Measurements from ENCODE around the gene TRIM33. TPM values are rescaled to one million over a fixed set of nuclear protein-coding genes. Genes with fewer than 3 reads are reported as not detected.

TRIM33 gene
- total RNA-seq, 1 experiment from 2014 or later: 28.7 TPM

GRCh38 chr1:114540272-114540671 is 29.3 kb upstream of the TRIM33 start:
- H3K27me3 ChIP-seq (replicated peaks; ENCODE audit: control insufficient read depth, insufficient read depth, low read length): no peaks in the 10 kb centered on the region
- BruUV-seq (replicated peaks): no TSS peak
- intact Hi-C loops (cut with micrococcal nuclease; ENCODE audit: unreplicated experiment): no loop called here
- TF ChIP-seq CTCF (IDR thresholded peaks at IDR 0.05; ENCODE audit: insufficient read depth in 1 of 2, low read depth in 1 of 2, low read length in 1 of 2, severe bottlenecking in 1 of 2, unreplicated experiment in 1 of 2): no peak
- peaks cover 27% of the 10 kb centered on the region for H3K4me1 ChIP-seq
- H3K9me3 Mint-ChIP-seq (ENCODE audit: unreplicated experiment): no peaks in the 10 kb centered on the region
- H3K27ac Mint-ChIP-seq (ENCODE audit: unreplicated experiment): no peak overlapping the region
- H3K36me3 ChIP-seq (ENCODE audit: control insufficient read depth, insufficient read depth, low read length): no peaks in the 10 kb centered on the region
- no peaks in the 10 kb centered on the region for H3K36me3 Mint-ChIP-seq (ENCODE audit: insufficient read depth, unreplicated experiment)
- ChIA-PET CTCF (no interaction called here), POLR2A (no interaction called here)
- H3K27me3 Mint-ChIP-seq (ENCODE audit: insufficient read depth, unreplicated experiment): no peaks in the 10 kb centered on the region
- H3K9me3 ChIP-seq: no peaks in the 10 kb centered on the region
- H3K4me3 Mint-ChIP-seq (ENCODE audit: unreplicated experiment): no peak overlapping the region
- DNase-seq: no peak
- no peak overlapping the region for H3K4me3 ChIP-seq (ENCODE audit: low read depth, low read length)
- H3K4me1 Mint-ChIP-seq (ENCODE audit: low read depth, unreplicated experiment): peaks cover 9% of the 10 kb centered on the region

- Mint-ChIP-seq H3K27ac (ENCODE audit: unreplicated experiment) (no peak overlapping the region), H3K4me1 (ENCODE audit: low read depth, unreplicated experiment) (peaks cover 15% of the 10 kb centered on the region), H3K9me3 (ENCODE audit: unreplicated experiment) (no peaks in the 10 kb centered on the region), H3K4me3 (ENCODE audit: unreplicated experiment) (no peak overlapping the region), H3K36me3 (ENCODE audit: insufficient read depth, unreplicated experiment) (no peaks in the 10 kb centered on the region), H3K27me3 (ENCODE audit: insufficient read depth, unreplicated experiment) (no peaks in the 10 kb centered on the region)
- Histone ChIP-seq H3K36me3 (ENCODE audit: control insufficient read depth, insufficient read depth, low read length) (no peaks in the 10 kb centered on the region), H3K27me3 (replicated peaks; ENCODE audit: control insufficient read depth, insufficient read depth, low read length) (no peaks in the 10 kb centered on the region), H3K4me3 (ENCODE audit: low read depth, low read length) (no peak overlapping the region), H3K9me3 (no peaks in the 10 kb centered on the region), H3K4me1 (peaks cover 33% of the 10 kb centered on the region)
- no TSS peak for BruUV-seq (replicated peaks)
- intact Hi-C loops (cut with micrococcal nuclease; ENCODE audit: unreplicated experiment): no loop called here
- TF ChIP-seq CTCF (IDR thresholded peaks at IDR 0.05; ENCODE audit: insufficient read depth in 1 of 2, low read depth in 1 of 2, low read length in 1 of 2, severe bottlenecking in 1 of 2, unreplicated experiment in 1 of 2): no peak
- DNase-seq: no peak
- POLR2A ChIA-PET: no interaction called here
- CTCF ChIA-PET: no interaction called here
Measured at GRCh38 chr1:114536043-114536442, 25.0 kb upstream of the TRIM33 start.

- Mint-ChIP-seq H3K27ac (ENCODE audit: unreplicated experiment) (no peak overlapping the region), H3K9me3 (ENCODE audit: unreplicated experiment) (no peaks in the 10 kb centered on the region), H3K27me3 (ENCODE audit: insufficient read depth, unreplicated experiment) (no peaks in the 10 kb centered on the region), H3K4me3 (ENCODE audit: unreplicated experiment) (no peak overlapping the region), H3K36me3 (ENCODE audit: insufficient read depth, unreplicated experiment) (no peaks in the 10 kb centered on the region), H3K4me1 (ENCODE audit: low read depth, unreplicated experiment) (peaks cover 10% of the 10 kb centered on the region)
- peaks cover 26% of the 10 kb centered on the region for H3K4me1 ChIP-seq
- BruUV-seq (replicated peaks): no TSS peak
- ChIA-PET POLR2A (no interaction called here), CTCF (no interaction called here)
- H3K36me3 ChIP-seq (ENCODE audit: control insufficient read depth, insufficient read depth, low read length): no peaks in the 10 kb centered on the region
- DNase-seq: peak; percentile 28 to 62
- H3K27me3 ChIP-seq (replicated peaks; ENCODE audit: control insufficient read depth, insufficient read depth, low read length): no peaks in the 10 kb centered on the region
- intact Hi-C loops (cut with micrococcal nuclease; ENCODE audit: unreplicated experiment): no loop called here
- no peak for TF ChIP-seq CTCF (IDR thresholded peaks at IDR 0.05; ENCODE audit: insufficient read depth in 1 of 2, low read depth in 1 of 2, low read length in 1 of 2, severe bottlenecking in 1 of 2, unreplicated experiment in 1 of 2)
- H3K9me3 ChIP-seq: no peaks in the 10 kb centered on the region
- no peak overlapping the region for H3K4me3 ChIP-seq (ENCODE audit: low read depth, low read length)
Measured at GRCh38 chr1:114535401-114535800, 24.4 kb upstream of the TRIM33 start.
